ENCODE results near the gene EIF5. TPM values are rescaled to one million over a fixed set of nuclear protein-coding genes. Genes with fewer than 3 reads are reported as not detected.
A peak's percentile ranks its signal among the peaks of the same experiment; 100 is the strongest.

Gene EIF5
- total RNA-seq, 1 donor from 2014 or later: 228 TPM

DNA sequence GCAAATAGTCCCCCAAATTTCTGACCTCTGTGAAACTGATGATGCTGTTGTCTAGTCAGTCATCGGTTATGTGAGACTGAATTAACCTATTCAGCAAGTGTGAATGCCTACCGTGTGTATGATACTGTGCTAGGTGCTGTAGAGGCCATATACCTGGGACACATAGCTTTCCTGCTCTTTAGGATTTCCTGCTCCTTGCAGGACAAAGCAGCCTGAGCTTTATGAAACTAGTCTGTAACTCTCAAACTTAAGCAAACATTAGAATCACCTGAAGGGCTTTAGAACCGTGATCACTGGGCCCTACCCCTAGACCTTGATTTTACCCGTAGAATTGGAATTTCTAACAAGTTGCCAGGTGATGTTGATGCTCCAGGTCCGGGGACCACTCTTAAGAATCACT, 58.1 kb downstream of the EIF5 start:
- H3K36me3 Mint-ChIP-seq (ENCODE audit: low read depth, unreplicated experiment): no peaks in the 10 kb centered on the region
- no peaks in the 10 kb centered on the region for H3K9me3 Mint-ChIP-seq (ENCODE audit: unreplicated experiment)
- H3K27ac Mint-ChIP-seq (ENCODE audit: unreplicated experiment): no peak overlapping the region
- no peak for DNase-seq (ENCODE audit: low spot score)
- peaks cover 29% of the 10 kb centered on the region for H3K4me1 Mint-ChIP-seq (ENCODE audit: unreplicated experiment)
- peaks cover 2% of the 10 kb centered on the region for H3K27me3 Mint-ChIP-seq (ENCODE audit: unreplicated experiment)
- H3K4me3 Mint-ChIP-seq (ENCODE audit: unreplicated experiment): no peak overlapping the region
- TF ChIP-seq CTCF (IDR thresholded peaks at IDR 0.05; ENCODE audit: unreplicated experiment): no peak

- DNase-seq (ENCODE audit: low spot score): no peak
- Mint-ChIP-seq H3K9me3 (ENCODE audit: unreplicated experiment) (no peaks in the 10 kb centered on the region), H3K4me3 (ENCODE audit: unreplicated experiment) (no peak overlapping the region), H3K27me3 (ENCODE audit: unreplicated experiment) (peaks cover 2% of the 10 kb centered on the region), H3K27ac (ENCODE audit: unreplicated experiment) (no peak overlapping the region), H3K4me1 (ENCODE audit: unreplicated experiment) (peaks cover 27% of the 10 kb centered on the region), H3K36me3 (ENCODE audit: low read depth, unreplicated experiment) (no peaks in the 10 kb centered on the region)
- no peak for TF ChIP-seq CTCF (IDR thresholded peaks at IDR 0.05; ENCODE audit: unreplicated experiment)
Measured at GRCh38 chr14:103392572-103392971, 58.5 kb downstream of the EIF5 start.

- Mint-ChIP-seq H3K27ac (ENCODE audit: unreplicated experiment) (no peak overlapping the region), H3K36me3 (ENCODE audit: low read depth, unreplicated experiment) (no peaks in the 10 kb centered on the region), H3K9me3 (ENCODE audit: unreplicated experiment) (no peaks in the 10 kb centered on the region), H3K4me1 (ENCODE audit: unreplicated experiment) (peaks cover 30% of the 10 kb centered on the region), H3K27me3 (ENCODE audit: unreplicated experiment) (peaks cover 2% of the 10 kb centered on the region), H3K4me3 (ENCODE audit: unreplicated experiment) (no peak overlapping the region)
- no peak for TF ChIP-seq CTCF (IDR thresholded peaks at IDR 0.05; ENCODE audit: unreplicated experiment)
- no peak for DNase-seq (ENCODE audit: low spot score)
Measured at GRCh38 chr14:103393070-103393469, 59.0 kb downstream of the EIF5 start.

DNA sequence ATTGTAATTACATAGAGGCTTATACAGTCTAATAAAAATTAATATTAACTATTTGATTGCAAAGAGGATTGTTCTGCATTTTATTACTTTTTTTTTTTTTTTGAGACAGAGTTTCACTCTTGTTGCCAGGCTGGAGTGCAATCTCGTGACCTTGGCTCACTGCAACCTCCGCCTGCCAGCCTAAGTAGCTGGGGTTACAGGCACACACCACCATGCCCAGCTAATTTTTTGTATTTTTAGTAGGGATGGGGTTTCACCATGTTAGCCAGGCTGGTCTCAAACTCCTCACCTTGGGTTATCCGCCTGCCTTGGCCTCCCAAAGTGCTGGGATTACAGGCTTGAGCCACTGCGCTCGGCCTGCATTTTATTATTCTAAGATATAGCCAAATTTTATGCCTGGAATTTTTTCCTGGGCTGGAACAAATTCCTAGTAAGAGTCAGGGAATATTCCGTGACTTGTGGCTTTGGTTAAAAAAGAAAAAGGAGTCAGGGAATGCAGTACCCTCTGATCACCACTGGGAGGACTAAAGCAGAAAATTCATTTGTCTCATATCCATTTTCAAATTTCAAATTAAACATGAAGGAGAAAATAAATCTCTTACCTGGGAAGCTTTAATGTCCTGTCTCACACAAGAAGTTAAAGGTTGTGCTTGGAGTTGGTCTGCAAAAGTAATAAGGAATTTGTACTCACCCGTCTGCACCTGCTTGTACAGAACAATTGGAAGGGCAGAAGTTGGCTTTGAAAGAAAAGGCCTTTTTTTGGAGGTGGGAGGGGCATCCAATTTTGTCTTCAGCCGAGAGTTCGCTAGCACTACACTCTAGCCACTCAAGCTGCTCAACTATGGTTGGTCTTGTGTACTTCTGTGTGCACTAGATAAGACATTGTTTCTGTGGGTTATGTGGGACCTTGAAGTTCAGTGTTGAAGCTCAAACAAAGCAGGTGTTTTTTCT, 59.9 kb downstream of the EIF5 start:
- peak overlapping the region; percentile 70 for H3K27ac Mint-ChIP-seq (ENCODE audit: unreplicated experiment)
- H3K36me3 Mint-ChIP-seq (ENCODE audit: low read depth, unreplicated experiment): no peaks in the 10 kb centered on the region
- H3K27me3 Mint-ChIP-seq (ENCODE audit: unreplicated experiment): no peaks in the 10 kb centered on the region
- no peaks in the 10 kb centered on the region for H3K9me3 Mint-ChIP-seq (ENCODE audit: unreplicated experiment)
- DNase-seq (ENCODE audit: low spot score): no peak
- no peak overlapping the region for H3K4me3 Mint-ChIP-seq (ENCODE audit: unreplicated experiment)
- peaks cover 35% of the 10 kb centered on the region for H3K4me1 Mint-ChIP-seq (ENCODE audit: unreplicated experiment)
- peak; percentile 97 for TF ChIP-seq CTCF (IDR thresholded peaks at IDR 0.05; ENCODE audit: unreplicated experiment)

Other genes with a start within 250 kb of the EIF5 start
- not detected for gene EXOC3L4, start 239.5 kb upstream of the EIF5 start, total RNA-seq (ENCODE audit: unreplicated experiment)
- 163 TPM for gene TNFAIP2, start 210.8 kb upstream of the EIF5 start, total RNA-seq (ENCODE audit: unreplicated experiment)
- gene MARK3, start 51.2 kb downstream of the EIF5 start, total RNA-seq (ENCODE audit: unreplicated experiment): 70.8 TPM
- gene CKB, start 188.6 kb downstream of the EIF5 start, total RNA-seq (ENCODE audit: unreplicated experiment): 23.1 TPM
- gene TRMT61A, start 195.0 kb downstream of the EIF5 start, total RNA-seq (ENCODE audit: unreplicated experiment): 6.1 TPM
- gene BAG5, start 228.4 kb downstream of the EIF5 start, total RNA-seq (ENCODE audit: unreplicated experiment): 39.9 TPM
- 45.2 TPM for gene COA8, start 228.7 kb downstream of the EIF5 start, total RNA-seq (ENCODE audit: unreplicated experiment)